HCT116 (cell line): Measurements from ENCODE around the gene DIO1. TPM values are rescaled to one million over a fixed set of nuclear protein-coding genes. Genes with fewer than 3 reads are reported as not detected.

Experiments used
- ATAC-seq: fragments of 200-7000 bp; cut with Tn5 transposase; 2 replicates; pipeline ENCODE4 v1.9.1; 2020; ENCODE audit warnings: mild to moderate bottlenecking, moderate library complexity
- BruUV-seq: library from RNA; stranded (reverse); fragments of 400-500 nt; replicated peaks from 2 replicates; lab custom pipeline; 2021; lab: Mats Ljungman, UMichigan
- CTCF ChIA-PET: fragments of 300-600 bp; sonication (Branson Sonifier 250); formaldehyde crosslinking; loops from one replicate; lab custom pipeline; 2021; ENCODE audit warnings: antibody characterized with exemption; lab: Charles Lee
- POLR2A ChIA-PET: fragments of 300-600, 350-600 bp; sonication (Branson Sonifier 250); formaldehyde crosslinking; loops from one replicate; lab custom pipeline; 2021; ENCODE audit warnings: antibody characterized with exemption; lab: Charles Lee
- RAD21 ChIA-PET, 2 experiments: fragments of 300-600 bp; sonication (Branson Sonifier 250); formaldehyde crosslinking; loops; one replicate each; lab custom pipeline; 2023; ENCODE audit warnings: low total read pairs in 2 of 2; ENCODE audit not compliant: uncharacterized antibody in 2 of 2, unreplicated experiment in 2 of 2, low non-redundant PET in 1 of 2; lab: Charles Lee
- DNase-seq: peaks from one replicate; pipeline ENCODE4 v3.0.0-alpha.2; 2010; ENCODE audit warnings: low read depth, low spot score
- H2AFZ ChIP-seq: fragments of 200-600 bp; shearing (Covaris generic), sonication (generic); 2 replicates; pipeline ENCODE4 v1.6.1; 2017; ENCODE audit warnings: low read depth, mixed run types, mixed read lengths, antibody characterized with exemption, low read length; ENCODE audit not compliant: poor library complexity, severe bottlenecking
- H3K27ac ChIP-seq: 2 replicates; pipeline ENCODE4 v1.5.1; 2012; ENCODE audit warnings: low read depth, low read length
- H3K27me3 ChIP-seq: fragments of 200-600 bp; sonication (generic); 2 replicates; pipeline ENCODE4 v1.6.1; 2016; ENCODE audit warnings: mixed run types, low read length, mixed read lengths; ENCODE audit not compliant: insufficient read depth
- H3K36me3 ChIP-seq, 2 experiments: fragments of 200-500 bp in 1 of 2; fragments of 200-600 bp in 1 of 2; sonication (Bioruptor generic) in 1 of 2; sonication (generic) in 1 of 2; 2 replicates each; pipeline versions ENCODE4 v1.5.1 to v1.6.1; 2014 to 2016; ENCODE audit warnings: low read length in 2 of 2, inconsistent platforms in 1 of 2, mixed read lengths in 1 of 2, mixed run types in 1 of 2; ENCODE audit not compliant: insufficient read depth in 2 of 2, control insufficient read depth in 1 of 2
- H3K4me1 ChIP-seq, 2 experiments: fragments of 200-600 bp in 1 of 2; sonication (generic) in 1 of 2; 2 replicates each; pipeline versions ENCODE4 v1.5.1 to v1.6.1; 2012 to 2017; ENCODE audit warnings: low read length in 2 of 2, inconsistent platforms in 1 of 2, mild to moderate bottlenecking in 1 of 2, mixed read lengths in 1 of 2, mixed run types in 1 of 2, moderate library complexity in 1 of 2; ENCODE audit not compliant: insufficient read depth in 2 of 2, control insufficient read depth in 1 of 2
- H3K4me2 ChIP-seq: fragments of 200-600 bp; sonication (generic); 2 replicates; pipeline ENCODE4 v1.6.1; 2017; ENCODE audit warnings: mixed run types, low read length, mixed read lengths
- H3K4me3 ChIP-seq, 2 experiments: fragments of 200-600 bp in 1 of 2; sonication (generic) in 1 of 2; replicated peaks in 1 of 2; 2 replicates each; pipeline ENCODE4 v1.5.1; 2011 to 2016; ENCODE audit warnings: low read length in 2 of 2, control low read depth in 1 of 2, low read depth in 1 of 2, mild to moderate bottlenecking in 1 of 2, mixed read lengths in 1 of 2, mixed run types in 1 of 2
- H3K79me2 ChIP-seq: fragments of 200-600 bp; sonication (generic); 2 replicates; pipeline ENCODE4 v1.6.1; 2017; ENCODE audit warnings: mild to moderate bottlenecking, mixed run types, low read length, moderate library complexity, mixed read lengths; ENCODE audit not compliant: insufficient read depth
- H3K9ac ChIP-seq: fragments of 200-600 bp; sonication (generic); 2 replicates; pipeline ENCODE4 v1.6.1; 2016; ENCODE audit warnings: low read length, mixed read lengths
- H3K9me2 ChIP-seq: fragments of 200-600 bp; sonication (generic), shearing (Covaris generic); 2 replicates; pipeline ENCODE4 v1.6.1; 2017; ENCODE audit warnings: mixed run types, mild to moderate bottlenecking, moderate library complexity; ENCODE audit not compliant: insufficient read depth
- H3K9me3 ChIP-seq, 2 experiments: fragments of 200-500 bp in 1 of 2; fragments of 200-600 bp in 1 of 2; sonication (Bioruptor generic) in 1 of 2; sonication (generic) in 1 of 2; 2 replicates each; pipeline ENCODE4 v1.6.1; 2014 to 2017; ENCODE audit warnings: low read length in 2 of 2, mixed read lengths in 2 of 2, inconsistent platforms in 1 of 2, low read depth in 1 of 2, mild to moderate bottlenecking in 1 of 2, mixed run types in 1 of 2, moderate library complexity in 1 of 2; ENCODE audit not compliant: control insufficient read depth in 1 of 2, insufficient read depth in 1 of 2
- H4K20me1 ChIP-seq: fragments of 200-600 bp; sonication (generic), shearing (Covaris generic); 2 replicates; pipeline ENCODE4 v1.6.1; 2017; ENCODE audit warnings: mixed run types, mild to moderate bottlenecking, moderate library complexity; ENCODE audit not compliant: insufficient read depth
- ATF3 ChIP-seq: IDR thresholded peaks from 2 replicates; pipeline ENCODE4 v1.6.1; 2012
- CEBPB ChIP-seq: IDR thresholded peaks from 2 replicates; pipeline ENCODE4 v1.6.1; 2012; ENCODE audit warnings: low read depth
- CTCF ChIP-seq, 3 experiments: fragments of 200-600 bp in 1 of 3; sonication (generic) in 1 of 3; IDR thresholded peaks in 2 of 3; conservative IDR thresholded peaks in 1 of 3; 2 replicates each; pipeline ENCODE4 v1.5.1; 2012 to 2017; ENCODE audit warnings: low read depth in 2 of 3, low read length in 2 of 3, antibody characterized with exemption in 1 of 3, borderline replicate concordance in 1 of 3, control low read depth in 1 of 3, mild to moderate bottlenecking in 1 of 3, mixed read lengths in 1 of 3, mixed run types in 1 of 3, moderate library complexity in 1 of 3; ENCODE audit not compliant: insufficient read depth in 1 of 3
- EGR1 ChIP-seq: IDR thresholded peaks from 2 replicates; pipeline ENCODE4 v1.6.1; 2012; ENCODE audit warnings: low read depth
- EZH2phosphoT487 ChIP-seq: fragments of 200-600 bp; IDR thresholded peaks from 2 replicates; pipeline ENCODE4 v1.6.1; 2018; ENCODE audit warnings: antibody characterized with exemption, borderline replicate concordance
- JUND ChIP-seq: IDR thresholded peaks from 2 replicates; pipeline ENCODE4 v1.6.1; 2012
- MAX ChIP-seq: IDR thresholded peaks from 2 replicates; pipeline ENCODE4 v1.6.1; 2012
- POLR2A ChIP-seq: IDR thresholded peaks from 2 replicates; pipeline ENCODE4 v1.7.0; 2011; ENCODE audit warnings: borderline replicate concordance; ENCODE audit not compliant: insufficient read depth, insufficient read length; ENCODE audit errors: extremely low read depth
- POLR2AphosphoS5 ChIP-seq: IDR thresholded peaks from 2 replicates; pipeline ENCODE4 v1.6.1; 2011; ENCODE audit warnings: mild to moderate bottlenecking, low read depth, low read length, moderate library complexity
- SIN3A ChIP-seq: IDR thresholded peaks from 2 replicates; pipeline ENCODE4 v1.6.1; 2012; ENCODE audit warnings: low read depth
- SP1 ChIP-seq: IDR thresholded peaks from 2 replicates; pipeline ENCODE4 v1.6.1; 2012; ENCODE audit warnings: low read depth
- TCF7L2 ChIP-seq: IDR thresholded peaks from 2 replicates; pipeline ENCODE4 v1.7.0; 2011; ENCODE audit warnings: borderline replicate concordance, inconsistent platforms; ENCODE audit not compliant: insufficient read depth, insufficient read length; ENCODE audit errors: extremely low read depth
- ZFX ChIP-seq: fragments of 450-650 bp; IDR thresholded peaks from 2 replicates; pipeline ENCODE4 v1.6.1; 2017
- intact Hi-C: fragments of 100-400 bp; cut with micrococcal nuclease; formaldehyde crosslinking; loops from 2 replicates; pipeline ENCODE4 v1.10.0; 2022
- total RNA-seq: library from RNA; stranded (reverse); gene quantifications from one replicate; pipeline ENCODE4 v1.2.1, GENCODE V29; 2021; ENCODE audit not compliant: unreplicated experiment

DIO1 gene
- total RNA-seq, 1 experiment from 2014 or later = not detected

- ChIA-PET RAD21 (interaction anchor here (0.9 to 1.3 kb wide), 2 partner anchors 56 to 85 kb away, joined by 3 to 6 read pairs; partner anchors contain the start of gene YIPF1 (in 1 of the 2)), POLR2A (interaction anchor here (0.6 to 1.7 kb wide), 10 partner anchors 8 to 708 kb away, joined by 3 to 9 read pairs (median 3); partner anchors contain the start of genes LDLRAD1 and NDC1), CTCF (interaction anchor here (0.7 to 1.9 kb wide), 12 partner anchors 10 to 85 kb away, joined by 3 to 22 read pairs (median 4); partner anchors contain the start of gene YIPF1)
- no peaks in the 10 kb centered on the region for H4K20me1 ChIP-seq
- peak; percentile 84 for ATAC-seq
- H3K4me1 ChIP-seq = peaks cover 10 to 30% of the 10 kb centered on the region in 2 experiments; a peak in 3 of 4 replicates
- H3K36me3 ChIP-seq = peaks cover 8% of the 10 kb centered on the region in 2 experiments; a peak in 2 of 4 replicates
- no peaks in the 10 kb centered on the region for H3K9me2 ChIP-seq
- H3K9me3 ChIP-seq = no peaks in the 10 kb centered on the region
- H3K27me3 ChIP-seq = no peaks in the 10 kb centered on the region
- H3K79me2 ChIP-seq = peaks cover 73% of the 10 kb centered on the region
- peak within 1 kb of the TSS; percentile 78 for H3K4me2 ChIP-seq
- BruUV-seq = no TSS peak
- intact Hi-C loops = loop anchor here (2.0 kb wide), 1 partner anchor 57 kb away; the partner anchor contains the start of gene YIPF1
- DNase-seq = peak; percentile 88
- peak within 1 kb of the TSS; percentile 79 for H3K9ac ChIP-seq
- H2AFZ ChIP-seq = no peak within 1 kb of the TSS
- TF ChIP-seq SP1 = peak; percentile 18; the same call in 1 of the 2 replicates
- TF ChIP-seq SIN3A = peak; percentile 77
- TF ChIP-seq CTCF (IDR thresholded peaks at IDR 0.05 in 2 of 3, conservative IDR thresholded peaks at IDR 0.05 in 1 of 3; ENCODE audit: borderline replicate concordance in 1 of 3, insufficient read depth in 1 of 3, low read depth in 2 of 3, low read length in 2 of 3) = no peak
- TF ChIP-seq ATF3 = no peak
- TF ChIP-seq MAX = peak; percentile 59
- no peak for TF ChIP-seq ZFX
- peak; percentile 83 for TF ChIP-seq POLR2AphosphoS5
- TF ChIP-seq POLR2A = peak; percentile 60
- no peak for TF ChIP-seq EGR1
- TF ChIP-seq TCF7L2 = no peak
- no peak for TF ChIP-seq CEBPB
- TF ChIP-seq EZH2phosphoT487 = no peak
- no peak for TF ChIP-seq JUND
- peak within 1 kb of the TSS; percentile 83 to 87 for H3K4me3 ChIP-seq
- H3K27ac ChIP-seq = peak within 1 kb of the TSS; percentile 73
Observed at GRCh38 chr1:53945433-53946251, 51.7 kb downstream of the DIO1 start, which contains the start of gene IFT25. Gene IFT25, minus strand, starts transcription at chr1:53945699. Its CDS starts 5,617 bp downstream, at chr1:53940082.
